ENCODE results near the gene EIF3M. TPM values are rescaled to one million over a fixed set of nuclear protein-coding genes. Genes with fewer than 3 reads are reported as not detected.
"Not testable (repeated sequence)": the region's sequence is repeated elsewhere in the genome, so short reads cannot be mapped to it uniquely, and the experiment has no call there.

The EIF3M gene
- polyA plus RNA-seq, 4 donors: 185 to 368 (median 294) TPM

GRCh38 chr11:32602657-32603415, 19.2 kb downstream of the EIF3M start:
- WGBS, 3 donors: 59 to 83% (median 65%) methylated on average over 4 of the region's 4 CpGs
- FAIRE-seq (peak; percentile 19), DNase-seq (no peak)
- Histone ChIP-seq H3K4me1 (ENCODE audit: control insufficient read depth in 3 of 3, insufficient read depth in 2 of 3, low read depth in 1 of 3, low read length in 2 of 3) (no peaks in the 10 kb centered on the region), H3K36me3 (ENCODE audit: control insufficient read depth in 3 of 3, insufficient read depth in 2 of 3, low read depth in 1 of 3, low read length in 3 of 3) (peaks cover 5 to 13% (median 6%) of the 10 kb centered on the region in 3 donors), H3K27me3 (ENCODE audit: control insufficient read depth in 3 of 3, insufficient read depth in 3 of 3, low read length in 3 of 3) (no peaks in the 10 kb centered on the region), H3K4me3 (ENCODE audit: low read depth in 1 of 3, low read length in 3 of 3) (no peak overlapping the region), H3K27ac (ENCODE audit: low read depth in 1 of 3, low read length in 2 of 3) (no peak overlapping the region), H3K9me3 (ENCODE audit: control insufficient read depth in 2 of 2, insufficient read depth in 1 of 2, low read depth in 1 of 2, low read length in 1 of 2) (peaks cover 0 to 3% of the 10 kb centered on the region in 2 donors)

- H3K4me1 ChIP-seq (ENCODE audit: control insufficient read depth in 3 of 3, insufficient read depth in 2 of 3, low read depth in 1 of 3, low read length in 2 of 3): no peaks in the 10 kb centered on the region
- FAIRE-seq (no peak), DNase-seq (no peak)
- no peak overlapping the region for H3K4me3 ChIP-seq (ENCODE audit: low read depth in 1 of 3, low read length in 3 of 3)
- peaks cover 0 to 14% of the 10 kb centered on the region in 2 donors for H3K9me3 ChIP-seq (ENCODE audit: control insufficient read depth in 2 of 2, insufficient read depth in 1 of 2, low read depth in 1 of 2, low read length in 1 of 2)
- no peak overlapping the region for H3K27ac ChIP-seq (ENCODE audit: low read depth in 1 of 3, low read length in 2 of 3)
- peaks cover 2 to 16% (median 5%) of the 10 kb centered on the region in 3 donors for H3K36me3 ChIP-seq (ENCODE audit: control insufficient read depth in 3 of 3, insufficient read depth in 2 of 3, low read depth in 1 of 3, low read length in 3 of 3)
- no peaks in the 10 kb centered on the region for H3K27me3 ChIP-seq (ENCODE audit: control insufficient read depth in 3 of 3, insufficient read depth in 3 of 3, low read length in 3 of 3)
Observed at GRCh38 chr11:32606220-32606619, 22.6 kb downstream of the EIF3M start.

- H3K4me3 ChIP-seq (ENCODE audit: low read depth in 1 of 3, low read length in 3 of 3); H3K27me3 ChIP-seq (ENCODE audit: control insufficient read depth in 3 of 3, insufficient read depth in 3 of 3, low read length in 3 of 3); H3K27ac ChIP-seq (ENCODE audit: low read depth in 1 of 3, low read length in 2 of 3); H3K4me1 ChIP-seq (ENCODE audit: control insufficient read depth in 3 of 3, insufficient read depth in 2 of 3, low read depth in 1 of 3, low read length in 2 of 3); DNase-seq; FAIRE-seq: not testable (repeated sequence)
- H3K9me3 ChIP-seq (ENCODE audit: control insufficient read depth in 2 of 2, insufficient read depth in 1 of 2, low read depth in 1 of 2, low read length in 1 of 2): peaks cover 0 to 14% of the 10 kb centered on the region in 2 donors
- WGBS, 3 donors: 97 to 100% (median 99%) methylated on average over 4 of the region's 4 CpGs
- peaks cover 0 to 13% (median 2%) of the 10 kb centered on the region in 3 donors for H3K36me3 ChIP-seq (ENCODE audit: control insufficient read depth in 3 of 3, insufficient read depth in 2 of 3, low read depth in 1 of 3, low read length in 3 of 3)
Observed at GRCh38 chr11:32608826-32609225, 25.2 kb downstream of the EIF3M start.

- Histone ChIP-seq H3K36me3 (ENCODE audit: control insufficient read depth in 3 of 3, insufficient read depth in 2 of 3, low read depth in 1 of 3, low read length in 3 of 3) (peaks cover 0 to 6% (median 0%) of the 10 kb centered on the region in 3 donors), H3K4me1 (ENCODE audit: control insufficient read depth in 3 of 3, insufficient read depth in 2 of 3, low read depth in 1 of 3, low read length in 2 of 3) (no peaks in the 10 kb centered on the region), H3K9me3 (ENCODE audit: control insufficient read depth in 2 of 2, insufficient read depth in 1 of 2, low read depth in 1 of 2, low read length in 1 of 2) (peaks cover 0 to 14% of the 10 kb centered on the region in 2 donors), H3K27ac (ENCODE audit: low read depth in 1 of 3, low read length in 2 of 3) (no peak overlapping the region), H3K4me3 (ENCODE audit: low read depth in 1 of 3, low read length in 3 of 3) (no peak overlapping the region), H3K27me3 (ENCODE audit: control insufficient read depth in 3 of 3, insufficient read depth in 3 of 3, low read length in 3 of 3) (no peaks in the 10 kb centered on the region)
- DNase-seq (no peak), FAIRE-seq (no peak)
- 82 to 95% (median 94%) methylated on average over 3 of the region's 3 CpGs for WGBS, 3 donors
Observed at GRCh38 chr11:32610797-32611352, 27.2 kb downstream of the EIF3M start.

GRCh38 chr11:32613500-32614151, 30.0 kb downstream of the EIF3M start:
- 22 to 43% (median 37%) methylated on average over 4 of the region's 4 CpGs for WGBS, 3 donors
- no peak for FAIRE-seq

GRCh38 chr11:32615422-32615821, 31.8 kb downstream of the EIF3M start:
- H3K27ac ChIP-seq (ENCODE audit: low read depth in 1 of 3, low read length in 2 of 3): no peak overlapping the region
- no peaks in the 10 kb centered on the region for H3K36me3 ChIP-seq (ENCODE audit: control insufficient read depth in 3 of 3, insufficient read depth in 2 of 3, low read depth in 1 of 3, low read length in 3 of 3)
- no peaks in the 10 kb centered on the region for H3K4me1 ChIP-seq (ENCODE audit: control insufficient read depth in 3 of 3, insufficient read depth in 2 of 3, low read depth in 1 of 3, low read length in 2 of 3)
- no peak overlapping the region for H3K4me3 ChIP-seq (ENCODE audit: low read depth in 1 of 3, low read length in 3 of 3)
- FAIRE-seq (no peak), DNase-seq (no peak)
- no peaks in the 10 kb centered on the region for H3K27me3 ChIP-seq (ENCODE audit: control insufficient read depth in 3 of 3, insufficient read depth in 3 of 3, low read length in 3 of 3)
- H3K9me3 ChIP-seq (ENCODE audit: control insufficient read depth in 2 of 2, insufficient read depth in 1 of 2, low read depth in 1 of 2, low read length in 1 of 2): no peaks in the 10 kb centered on the region

More at GRCh38 chr11:32613500-32614151, 30.0 kb downstream of the EIF3M start:
- Histone ChIP-seq H3K9me3 (ENCODE audit: control insufficient read depth in 2 of 2, insufficient read depth in 1 of 2, low read depth in 1 of 2, low read length in 1 of 2) (peaks cover 0 to 3% of the 10 kb centered on the region in 2 donors), H3K27me3 (ENCODE audit: control insufficient read depth in 3 of 3, insufficient read depth in 3 of 3, low read length in 3 of 3) (no peaks in the 10 kb centered on the region), H3K4me1 (ENCODE audit: control insufficient read depth in 3 of 3, insufficient read depth in 2 of 3, low read depth in 1 of 3, low read length in 2 of 3) (no peaks in the 10 kb centered on the region), H3K27ac (ENCODE audit: low read depth in 1 of 3, low read length in 2 of 3) (no peak overlapping the region), H3K36me3 (ENCODE audit: control insufficient read depth in 3 of 3, insufficient read depth in 2 of 3, low read depth in 1 of 3, low read length in 3 of 3) (peaks cover 0 to 1% (median 0%) of the 10 kb centered on the region in 3 donors), H3K4me3 (ENCODE audit: low read depth in 1 of 3, low read length in 3 of 3) (no peak overlapping the region)
- DNase-seq: no peak

GRCh38 chr11:32616903-32617302, 33.3 kb downstream of the EIF3M start:
- Histone ChIP-seq H3K4me1 (ENCODE audit: control insufficient read depth in 3 of 3, insufficient read depth in 2 of 3, low read depth in 1 of 3, low read length in 2 of 3) (no peaks in the 10 kb centered on the region), H3K36me3 (ENCODE audit: control insufficient read depth in 3 of 3, insufficient read depth in 2 of 3, low read depth in 1 of 3, low read length in 3 of 3) (no peaks in the 10 kb centered on the region), H3K27ac (ENCODE audit: low read depth in 1 of 3, low read length in 2 of 3) (no peak overlapping the region), H3K9me3 (ENCODE audit: control insufficient read depth in 2 of 2, insufficient read depth in 1 of 2, low read depth in 1 of 2, low read length in 1 of 2) (no peaks in the 10 kb centered on the region), H3K4me3 (ENCODE audit: low read depth in 1 of 3, low read length in 3 of 3) (no peak overlapping the region), H3K27me3 (ENCODE audit: control insufficient read depth in 3 of 3, insufficient read depth in 3 of 3, low read length in 3 of 3) (no peaks in the 10 kb centered on the region)
- 72 to 79% (median 75%) methylated on average over 4 of the region's 4 CpGs for WGBS, 3 donors
- FAIRE-seq (no peak), DNase-seq (no peak)

- H3K9me3 ChIP-seq (ENCODE audit: control insufficient read depth in 2 of 2, insufficient read depth in 1 of 2, low read depth in 1 of 2, low read length in 1 of 2): no peaks in the 10 kb centered on the region
- H3K27ac ChIP-seq (ENCODE audit: low read depth in 1 of 3, low read length in 2 of 3): no peak overlapping the region
- no peaks in the 10 kb centered on the region for H3K36me3 ChIP-seq (ENCODE audit: control insufficient read depth in 3 of 3, insufficient read depth in 2 of 3, low read depth in 1 of 3, low read length in 3 of 3)
- no peak overlapping the region for H3K4me3 ChIP-seq (ENCODE audit: low read depth in 1 of 3, low read length in 3 of 3)
- H3K4me1 ChIP-seq (ENCODE audit: control insufficient read depth in 3 of 3, insufficient read depth in 2 of 3, low read depth in 1 of 3, low read length in 2 of 3): no peaks in the 10 kb centered on the region
- peak in 1 of 2 donors; percentile 2 for DNase-seq
- no peaks in the 10 kb centered on the region for H3K27me3 ChIP-seq (ENCODE audit: control insufficient read depth in 3 of 3, insufficient read depth in 3 of 3, low read length in 3 of 3)
- no peak for FAIRE-seq
Observed at GRCh38 chr11:32630844-32631243, 47.2 kb downstream of the EIF3M start.
